Measurements from ENCODE around the gene OR4X1.
"Not testable (repeated sequence)": the region's sequence is repeated elsewhere in the genome, so short reads cannot be mapped to it uniquely, and the experiment has no call there.

Gene OR4X1

GRCh38 chr11:48263423-48263911 is at the start of gene OR4X1:
Gene OR4X1, plus strand, starts transcription at chr11:48263861. Its CDS starts 0 bp downstream, at chr11:48263861.
- no peak for DNase-seq

GRCh38 chr11:48216510-48216909 is 47.2 kb upstream of the OR4X1 start, which contains the start of gene OR4B1:
Gene OR4B1, plus strand, starts transcription at chr11:48216810. Its CDS starts 0 bp downstream, at chr11:48216810.
- no peak for DNase-seq

- DNase-seq = no peak
Measured at GRCh38 chr11:48228761-48229160, 34.9 kb upstream of the OR4X1 start.

GRCh38 chr11:48230057-48230456 is 33.6 kb upstream of the OR4X1 start:
- DNase-seq = not testable (repeated sequence)

- no peak for DNase-seq
Measured at GRCh38 chr11:48237727-48238126, 25.9 kb upstream of the OR4X1 start.

- DNase-seq = no peak
Measured at GRCh38 chr11:48242501-48242900, 21.2 kb upstream of the OR4X1 start.

GRCh38 chr11:48244804-48245203 is 18.9 kb upstream of the OR4X1 start, which contains the start of gene OR4X2:
Gene OR4X2, plus strand, starts transcription at chr11:48245104. Its CDS starts 0 bp downstream, at chr11:48245104.
- no peak for DNase-seq

- no peak for DNase-seq
Measured at GRCh38 chr11:48248902-48249301, 14.8 kb upstream of the OR4X1 start.

- no peak for DNase-seq
Measured at GRCh38 chr11:48261600-48261999, 2.1 kb upstream of the OR4X1 start.

- DNase-seq = no peak
Measured at GRCh38 chr11:48270621-48271020, 7.0 kb downstream of the OR4X1 start.

- DNase-seq = no peak
Measured at GRCh38 chr11:48272606-48273005, 8.9 kb downstream of the OR4X1 start.

- DNase-seq = no peak
Measured at GRCh38 chr11:48305923-48306322, 42.3 kb downstream of the OR4X1 start, which contains the start of gene OR4S1. Gene OR4S1, plus strand, starts transcription at chr11:48306223. Its CDS starts 0 bp downstream, at chr11:48306223.

- DNase-seq = no peak
Measured at GRCh38 chr11:48307760-48308386, 44.2 kb downstream of the OR4X1 start.

- not testable (repeated sequence) for DNase-seq
Measured at GRCh38 chr11:48313590-48313989, 49.9 kb downstream of the OR4X1 start.

All from bone marrow (tissue), 2 donors.